ENCODE measurements around the gene FLNC.

The FLNC gene

DNA sequence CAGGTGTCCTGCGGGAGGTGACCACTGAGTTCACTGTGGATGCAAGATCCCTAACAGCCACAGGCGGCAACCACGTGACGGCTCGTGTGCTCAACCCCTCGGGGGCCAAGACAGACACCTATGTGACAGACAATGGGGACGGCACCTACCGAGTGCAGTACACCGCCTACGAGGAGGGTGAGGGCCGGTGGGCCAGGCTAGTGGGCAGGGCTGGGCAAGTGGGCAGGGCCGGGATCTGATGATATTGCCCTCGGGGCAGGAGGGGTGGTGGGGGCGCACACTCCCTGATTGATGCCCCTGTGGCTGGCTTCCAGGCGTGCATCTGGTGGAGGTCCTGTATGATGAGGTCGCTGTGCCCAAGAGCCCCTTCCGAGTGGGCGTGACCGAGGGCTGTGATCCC, 15.8 kb downstream of the FLNC start:
- DNase-seq (ENCODE audit: low read depth, low spot score), result no peak

DNA sequence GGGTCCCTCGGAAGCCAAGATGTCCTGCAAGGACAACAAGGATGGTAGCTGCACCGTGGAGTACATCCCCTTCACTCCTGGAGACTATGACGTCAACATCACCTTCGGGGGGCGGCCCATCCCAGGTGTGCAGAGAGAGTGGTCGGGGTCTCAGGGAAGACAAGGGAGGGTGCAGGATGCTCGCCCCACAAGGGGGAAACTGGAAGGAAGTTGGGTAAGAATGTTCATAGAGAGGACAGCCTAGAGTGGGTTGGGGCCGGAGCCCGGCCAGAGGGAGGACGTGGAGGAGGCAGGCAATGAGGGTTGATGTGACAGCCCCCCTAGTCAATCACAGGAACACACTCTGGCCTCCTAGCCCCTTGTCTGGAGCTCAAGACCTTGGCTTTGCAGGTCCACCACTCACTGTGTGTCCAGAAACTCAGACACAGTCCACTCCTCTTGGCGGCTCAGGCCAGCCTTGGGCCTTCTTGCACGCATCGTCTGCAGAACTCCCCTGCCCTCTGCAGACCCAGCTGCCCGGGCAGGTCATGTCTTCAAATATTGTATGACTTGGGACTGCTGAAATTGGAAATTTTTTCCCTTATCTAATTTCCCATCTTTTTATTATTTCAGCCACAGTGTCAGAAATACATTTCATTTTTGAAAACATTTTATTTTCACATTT, 16.7 kb downstream of the FLNC start:
- DNase-seq (ENCODE audit: low read depth, low spot score), result no peak

DNA sequence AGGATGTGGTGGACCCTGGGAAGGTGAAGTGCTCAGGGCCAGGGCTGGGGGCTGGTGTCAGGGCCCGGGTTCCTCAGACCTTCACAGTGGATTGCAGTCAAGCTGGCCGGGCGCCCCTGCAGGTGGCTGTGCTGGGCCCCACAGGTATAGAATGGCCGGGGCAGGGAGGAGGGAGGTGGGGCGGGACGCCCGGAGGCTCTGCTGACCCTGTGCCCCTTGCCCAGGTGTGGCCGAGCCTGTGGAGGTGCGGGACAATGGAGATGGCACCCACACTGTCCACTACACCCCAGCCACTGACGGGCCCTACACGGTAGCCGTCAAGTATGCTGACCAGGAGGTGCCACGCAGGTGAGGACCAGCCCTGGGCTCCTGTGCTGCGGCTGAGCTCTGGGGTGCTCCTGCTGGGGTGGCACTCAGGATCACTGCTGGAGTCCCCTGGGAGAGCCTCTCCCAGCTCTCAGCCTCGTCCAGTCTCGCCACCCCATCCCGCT, 17.6 kb downstream of the FLNC start:
- no peak for DNase-seq (ENCODE audit: low read depth, low spot score)

DNA sequence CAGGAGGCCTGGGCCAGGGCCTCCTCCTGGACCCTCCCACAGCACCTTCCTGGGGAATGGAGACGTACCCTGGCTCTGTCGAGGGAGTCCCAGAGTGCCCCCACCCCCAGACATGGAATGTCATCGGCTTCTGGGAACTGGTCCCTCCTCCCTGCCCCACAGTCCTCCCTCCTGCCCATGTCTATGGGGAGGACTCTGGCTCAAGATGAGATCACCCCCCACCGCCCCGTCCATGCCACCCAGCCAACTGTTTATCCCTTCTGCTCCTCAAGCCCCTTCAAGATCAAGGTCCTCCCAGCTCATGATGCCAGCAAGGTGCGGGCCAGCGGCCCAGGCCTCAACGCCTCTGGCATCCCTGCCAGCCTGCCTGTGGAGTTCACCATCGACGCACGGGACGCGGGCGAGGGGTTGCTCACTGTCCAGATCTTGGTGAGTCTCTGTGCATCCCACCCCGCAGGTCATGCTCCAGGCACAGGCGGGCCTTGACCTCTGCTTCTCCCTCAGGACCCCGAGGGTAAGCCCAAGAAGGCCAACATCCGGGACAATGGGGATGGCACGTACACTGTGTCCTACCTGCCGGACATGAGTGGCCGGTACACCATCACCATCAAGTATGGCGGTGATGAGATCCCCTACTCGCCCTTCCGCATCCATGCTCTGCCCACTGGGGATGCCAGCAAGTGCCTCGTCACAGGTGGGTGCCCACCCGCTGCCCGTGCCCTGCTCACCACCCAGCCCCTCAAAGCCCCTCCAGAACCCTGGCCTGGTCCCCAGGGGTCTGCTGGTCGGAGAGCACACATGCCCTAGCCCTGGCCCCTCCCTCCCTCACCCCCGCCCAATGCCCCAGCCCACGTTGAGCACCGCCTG, 18.3 kb downstream of the FLNC start:
- no peak for DNase-seq (ENCODE audit: low read depth, low spot score)

DNA sequence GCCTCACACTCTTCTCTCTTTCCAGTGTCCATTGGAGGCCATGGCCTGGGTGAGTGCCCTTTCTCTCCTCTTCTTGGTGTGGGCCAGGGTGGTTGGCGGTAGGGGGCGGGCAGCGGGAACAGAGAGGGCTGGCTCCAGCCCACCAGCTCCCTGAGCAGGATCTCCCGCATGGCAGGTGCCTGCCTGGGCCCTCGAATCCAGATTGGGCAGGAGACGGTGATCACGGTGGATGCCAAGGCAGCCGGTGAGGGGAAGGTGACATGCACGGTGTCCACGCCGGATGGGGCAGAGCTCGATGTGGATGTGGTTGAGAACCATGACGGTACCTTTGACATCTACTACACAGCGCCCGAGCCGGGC, 18.9 kb downstream of the FLNC start:
- DNase-seq (ENCODE audit: low read depth, low spot score), result no peak

DNA sequence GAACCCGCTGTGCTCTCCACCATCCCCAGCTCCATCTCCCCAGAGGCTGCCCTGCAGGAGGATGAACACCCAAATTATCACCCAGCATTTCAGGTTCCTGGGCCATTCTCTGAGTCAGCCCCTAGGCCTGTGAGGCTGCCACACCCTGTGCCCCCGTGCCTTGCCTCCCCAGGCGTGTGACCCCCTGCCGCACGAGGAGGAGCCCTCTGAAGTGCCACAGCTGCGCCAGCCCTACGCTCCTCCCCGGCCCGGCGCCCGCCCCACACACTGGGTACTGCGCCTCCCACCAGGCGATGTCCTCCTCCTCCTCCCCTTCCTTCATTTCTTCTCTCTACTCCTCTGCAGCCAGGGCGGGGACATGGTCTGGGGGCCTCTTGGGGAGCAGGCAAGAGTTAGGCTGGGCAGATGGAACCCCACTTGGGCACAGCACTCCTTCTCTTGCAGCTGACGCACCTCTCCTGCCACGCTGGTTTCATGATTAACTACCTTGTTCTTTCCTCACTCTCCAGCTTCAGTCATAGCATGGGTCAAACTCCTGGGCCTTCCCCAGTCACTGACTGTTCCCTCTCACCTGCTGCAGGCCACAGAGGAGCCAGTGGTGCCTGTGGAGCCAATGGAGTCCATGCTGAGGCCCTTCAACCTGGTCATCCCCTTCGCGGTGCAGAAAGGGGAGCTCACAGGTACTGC, 19.7 kb downstream of the FLNC start:
- DNase-seq (ENCODE audit: low read depth, low spot score), result no peak

DNA sequence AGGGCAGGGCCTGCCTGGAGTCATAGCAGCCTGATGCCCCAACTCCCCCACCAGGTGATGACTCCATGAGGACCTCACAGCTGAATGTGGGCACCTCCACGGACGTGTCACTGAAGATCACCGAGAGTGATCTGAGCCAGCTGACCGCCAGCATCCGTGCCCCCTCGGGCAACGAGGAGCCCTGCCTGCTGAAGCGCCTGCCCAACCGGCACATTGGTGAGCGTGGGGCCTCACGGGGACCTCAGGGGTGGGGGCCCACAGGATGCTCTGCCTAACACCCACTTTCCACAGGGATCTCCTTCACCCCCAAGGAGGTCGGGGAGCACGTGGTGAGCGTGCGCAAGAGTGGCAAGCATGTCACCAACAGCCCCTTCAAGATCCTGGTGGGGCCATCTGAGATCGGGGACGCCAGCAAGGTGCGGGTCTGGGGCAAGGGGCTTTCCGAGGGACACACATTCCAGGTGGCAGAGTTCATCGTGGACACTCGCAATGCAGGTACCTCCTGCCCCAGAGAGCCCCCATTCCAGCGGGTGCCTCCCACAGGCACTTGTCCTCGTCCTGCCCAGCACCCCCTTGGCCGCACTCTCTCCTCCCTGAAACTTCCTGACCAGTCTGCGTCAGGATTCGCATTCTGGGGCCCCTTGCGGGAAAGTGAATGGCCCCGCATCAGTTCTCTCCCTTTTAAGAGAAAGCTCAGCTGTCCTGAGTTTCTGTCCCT, 22.5 kb downstream of the FLNC start:
- DNase-seq (ENCODE audit: low read depth, low spot score), result no peak

DNA sequence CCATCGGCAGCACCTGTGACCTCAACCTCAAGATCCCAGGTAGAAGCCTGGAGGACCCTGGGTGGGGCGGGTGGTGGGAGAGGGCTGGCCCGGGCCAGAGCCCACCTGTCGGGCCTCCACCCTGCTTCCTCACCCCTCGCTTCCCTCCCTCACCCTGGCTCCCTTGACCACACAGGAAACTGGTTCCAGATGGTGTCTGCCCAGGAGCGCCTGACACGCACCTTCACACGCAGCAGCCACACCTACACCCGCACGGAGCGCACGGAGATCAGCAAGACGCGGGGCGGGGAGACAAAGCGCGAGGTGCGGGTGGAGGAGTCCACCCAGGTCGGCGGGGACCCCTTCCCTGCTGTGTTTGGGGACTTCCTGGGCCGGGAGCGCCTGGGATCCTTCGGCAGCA, 23.6 kb downstream of the FLNC start:
- DNase-seq (ENCODE audit: low read depth, low spot score), result no peak

DNA sequence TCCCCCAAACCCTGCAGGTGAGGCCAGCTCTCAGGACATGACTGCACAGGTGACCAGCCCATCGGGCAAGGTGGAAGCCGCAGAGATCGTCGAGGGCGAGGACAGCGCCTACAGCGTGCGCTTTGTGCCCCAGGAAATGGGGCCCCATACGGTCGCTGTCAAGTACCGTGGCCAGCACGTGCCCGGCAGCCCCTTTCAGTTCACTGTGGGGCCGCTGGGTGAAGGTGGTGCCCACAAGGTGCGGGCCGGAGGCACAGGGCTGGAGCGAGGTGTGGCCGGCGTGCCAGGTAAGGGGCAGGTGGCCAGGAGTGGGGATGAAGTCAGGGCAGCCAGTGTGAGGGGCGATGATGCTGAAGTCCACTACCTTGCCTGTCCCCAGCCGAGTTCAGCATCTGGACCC, 24.2 kb downstream of the FLNC start:
- DNase-seq (ENCODE audit: low read depth, low spot score), result no peak

DNA sequence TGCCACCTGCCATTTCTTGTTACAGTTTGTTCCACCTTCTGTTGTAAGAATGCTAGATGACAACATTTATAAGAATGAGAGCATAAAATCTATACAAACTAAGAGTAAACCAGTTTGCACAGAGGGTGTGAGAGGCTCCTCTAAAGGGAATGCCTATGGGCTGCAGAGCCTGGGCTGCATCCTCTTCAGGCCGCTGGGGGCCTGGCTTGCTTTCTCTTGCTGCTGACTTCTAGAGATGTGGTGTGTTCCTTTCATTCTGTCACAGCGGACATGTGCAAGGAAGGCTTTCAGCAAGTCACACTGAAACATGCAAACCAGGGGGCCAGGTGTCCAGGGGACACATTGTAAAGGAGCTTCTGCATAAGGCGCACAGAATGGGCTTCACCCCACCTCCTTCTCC, 25.4 kb downstream of the FLNC start:
- no peak for DNase-seq (ENCODE audit: low read depth, low spot score)

DNA sequence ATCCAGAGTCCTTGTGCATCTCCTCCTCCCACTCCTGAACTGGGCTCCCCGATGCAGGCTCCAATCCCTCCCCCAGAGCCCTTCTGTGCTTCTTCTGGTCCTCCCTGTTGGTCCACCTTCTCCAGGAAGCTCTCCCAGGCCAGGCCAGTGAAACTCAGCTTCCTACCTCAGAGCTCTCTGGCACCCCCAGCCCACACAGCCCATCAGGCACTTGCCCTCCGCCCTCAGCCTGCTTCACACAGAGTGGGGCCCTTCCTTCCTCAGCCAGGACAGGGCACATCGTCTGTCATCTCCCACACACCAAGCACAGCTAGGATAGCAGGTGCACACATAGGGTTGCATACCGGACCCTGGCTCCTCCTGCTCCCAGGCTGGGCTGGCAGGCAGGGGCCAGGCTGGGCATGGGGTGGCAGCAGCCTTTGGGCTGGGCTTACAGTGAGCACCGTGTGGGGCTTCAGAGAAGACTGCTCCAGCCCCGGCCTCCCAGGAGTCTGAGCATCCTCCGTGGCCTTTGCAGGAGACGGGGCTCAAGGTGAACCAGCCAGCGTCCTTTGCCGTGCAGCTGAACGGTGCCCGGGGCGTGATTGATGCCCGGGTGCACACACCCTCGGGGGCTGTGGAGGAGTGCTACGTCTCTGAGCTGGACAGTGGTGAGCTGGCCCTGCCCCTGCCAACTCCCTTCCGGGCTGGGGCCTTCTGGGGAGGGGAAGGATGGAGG, 26.0 kb downstream of the FLNC start:
- no peak for DNase-seq (ENCODE audit: low read depth, low spot score)

DNA sequence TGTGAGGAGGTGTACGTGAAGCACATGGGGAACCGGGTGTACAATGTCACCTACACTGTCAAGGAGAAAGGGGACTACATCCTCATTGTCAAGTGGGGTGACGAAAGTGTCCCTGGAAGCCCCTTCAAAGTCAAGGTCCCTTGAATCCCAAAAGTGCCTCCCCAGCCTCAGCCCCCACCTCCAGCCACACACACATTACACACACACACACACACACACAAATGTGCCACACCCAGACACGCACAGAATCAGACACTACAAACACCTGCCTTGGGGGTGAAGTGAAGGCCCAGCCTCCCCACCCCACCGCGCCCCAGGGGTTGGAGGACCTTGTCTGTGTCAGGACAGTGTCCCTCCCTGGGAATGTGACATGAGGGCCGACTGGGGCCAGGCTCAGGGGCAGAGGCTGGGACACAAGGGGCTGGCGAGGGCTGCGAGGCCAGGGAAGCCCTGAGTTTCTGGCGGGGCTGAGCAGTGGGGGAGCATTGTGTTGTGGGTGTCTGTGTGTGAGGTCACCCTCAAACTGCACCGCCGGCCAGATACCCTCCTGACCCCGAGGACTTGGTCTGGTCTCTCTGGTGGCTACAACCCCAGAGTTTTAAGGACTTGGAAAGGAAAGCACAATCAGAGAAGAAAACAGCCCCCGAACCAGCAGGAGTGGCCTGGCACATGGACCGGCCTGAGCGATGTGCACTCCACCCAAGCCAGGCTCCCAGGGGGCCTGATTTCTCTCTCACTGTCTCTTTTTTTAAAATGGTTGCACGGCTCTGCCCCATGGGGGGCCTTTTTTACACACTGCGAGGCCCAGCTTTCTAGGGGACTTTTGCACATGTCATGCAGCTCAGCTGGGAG, 28.4 kb downstream of the FLNC start:
- DNase-seq (ENCODE audit: low read depth, low spot score), result no peak

DNA sequence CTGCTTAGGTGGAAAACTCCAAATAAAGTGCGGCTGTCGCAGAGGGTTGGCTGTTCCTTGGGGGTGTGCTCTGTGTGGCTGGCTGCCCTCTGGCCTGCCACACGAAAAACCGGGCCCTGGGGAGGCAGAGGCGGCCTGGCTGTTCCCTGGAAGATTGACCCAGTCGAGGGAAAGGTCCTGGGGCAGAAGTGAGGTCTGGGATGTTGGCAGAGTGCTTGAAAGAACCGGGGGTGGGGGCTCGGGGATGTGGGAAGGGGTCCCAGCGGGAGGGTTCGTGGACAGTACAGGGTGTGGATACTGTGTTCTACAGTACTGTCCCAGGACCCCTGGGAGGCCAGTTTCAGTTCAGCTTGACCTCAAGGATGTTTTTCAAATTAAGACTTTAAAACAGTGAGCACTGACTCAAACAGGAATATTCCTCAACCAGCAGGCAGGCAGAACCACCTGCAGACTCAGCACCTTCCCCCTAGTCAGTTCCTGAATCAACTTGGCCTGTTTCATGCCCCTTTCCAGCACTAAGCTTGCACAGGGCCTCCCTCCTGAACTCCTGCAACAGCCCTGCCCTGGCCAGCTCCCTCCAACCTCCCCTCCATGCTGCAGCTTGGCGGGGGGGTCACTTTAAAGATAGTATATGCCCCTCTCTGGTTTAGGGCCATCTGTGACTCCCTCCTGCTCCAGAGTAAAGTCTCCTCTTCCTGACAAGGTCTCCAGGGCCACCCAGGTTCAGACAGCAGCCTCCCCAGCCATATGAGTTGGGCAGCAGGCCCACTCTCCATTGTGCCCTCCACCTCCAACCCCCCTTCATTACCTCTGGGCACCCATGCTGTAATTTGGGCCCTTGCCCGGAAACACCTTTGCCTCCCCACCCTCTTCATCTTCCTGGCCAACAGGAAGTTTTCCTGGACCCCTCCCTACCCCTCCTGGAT, 29.3 kb downstream of the FLNC start:
- DNase-seq (ENCODE audit: low read depth, low spot score), result no peak

DNA sequence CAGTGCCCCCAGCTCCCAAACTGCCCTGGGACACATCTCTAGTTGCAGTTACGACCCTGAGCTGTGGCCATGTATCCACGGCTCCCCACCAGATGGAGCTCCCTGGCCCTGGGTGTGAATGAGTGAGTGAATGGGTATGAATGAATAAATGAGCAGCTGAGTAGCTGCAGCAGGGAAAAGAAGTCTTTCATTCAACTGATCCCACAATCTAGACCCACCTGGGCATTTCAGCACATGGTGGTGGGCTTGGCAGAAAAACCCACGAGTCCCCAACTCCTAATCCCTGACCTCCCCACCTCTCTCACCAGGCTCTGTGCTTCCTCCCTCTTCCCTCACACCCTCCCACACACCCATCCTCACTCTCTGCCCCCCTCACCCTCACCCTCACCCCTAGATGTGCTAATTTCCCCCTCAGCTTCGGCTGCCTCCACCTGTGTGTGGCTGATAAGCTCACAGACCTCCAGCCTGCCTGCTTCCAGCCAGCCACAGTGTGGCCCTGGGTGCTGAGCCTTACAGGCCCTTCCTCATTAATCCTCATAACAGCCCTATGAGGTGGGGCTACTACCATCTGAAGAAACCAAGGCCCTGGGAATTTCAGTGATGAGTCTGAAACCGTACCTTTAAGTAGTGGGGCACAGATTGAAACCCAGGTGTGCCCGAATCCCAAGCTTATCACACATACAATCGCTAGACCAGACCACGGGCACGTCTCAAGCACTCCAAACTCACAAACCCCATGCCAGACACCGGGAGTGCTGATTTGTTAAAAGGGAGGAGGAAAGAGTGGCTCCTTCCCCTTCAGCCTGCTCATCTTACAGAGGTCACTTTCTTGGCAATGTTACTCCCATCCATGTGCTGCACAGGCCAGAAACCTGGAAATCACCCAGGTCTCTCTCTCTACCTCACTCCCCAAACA, 30.2 kb downstream of the FLNC start:
- DNase-seq (ENCODE audit: low read depth, low spot score), result no peak

DNA sequence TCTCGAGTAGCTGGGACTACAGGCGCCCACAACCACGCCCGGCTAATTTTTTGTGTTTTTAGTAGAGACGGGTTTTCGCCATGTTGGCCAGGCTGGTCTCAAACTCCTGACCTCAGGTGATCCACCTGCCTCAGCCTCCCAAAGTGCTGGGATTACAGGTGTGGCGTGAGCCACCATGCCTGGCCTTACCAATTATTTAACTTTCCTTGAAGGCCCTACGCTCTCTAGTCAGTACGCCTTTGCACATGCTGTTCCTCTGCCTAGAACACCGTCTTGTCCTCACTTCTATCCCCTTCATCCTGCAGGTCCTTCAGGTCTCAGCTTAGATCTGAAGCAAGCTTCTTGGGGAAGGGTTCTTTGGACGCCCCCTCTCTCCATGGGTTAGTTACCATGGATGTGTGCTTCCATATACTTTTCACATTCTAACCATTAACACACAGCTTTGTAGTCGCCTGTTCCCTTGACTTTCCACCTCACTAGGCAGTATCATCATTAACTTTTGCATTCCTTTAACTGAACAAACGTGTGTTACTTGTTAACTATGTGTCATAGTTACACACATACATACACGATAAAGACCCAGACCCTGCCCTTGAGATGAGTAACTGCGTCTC, 31.9 kb downstream of the FLNC start:
- DNase-seq (ENCODE audit: low read depth, low spot score), result no peak

DNA sequence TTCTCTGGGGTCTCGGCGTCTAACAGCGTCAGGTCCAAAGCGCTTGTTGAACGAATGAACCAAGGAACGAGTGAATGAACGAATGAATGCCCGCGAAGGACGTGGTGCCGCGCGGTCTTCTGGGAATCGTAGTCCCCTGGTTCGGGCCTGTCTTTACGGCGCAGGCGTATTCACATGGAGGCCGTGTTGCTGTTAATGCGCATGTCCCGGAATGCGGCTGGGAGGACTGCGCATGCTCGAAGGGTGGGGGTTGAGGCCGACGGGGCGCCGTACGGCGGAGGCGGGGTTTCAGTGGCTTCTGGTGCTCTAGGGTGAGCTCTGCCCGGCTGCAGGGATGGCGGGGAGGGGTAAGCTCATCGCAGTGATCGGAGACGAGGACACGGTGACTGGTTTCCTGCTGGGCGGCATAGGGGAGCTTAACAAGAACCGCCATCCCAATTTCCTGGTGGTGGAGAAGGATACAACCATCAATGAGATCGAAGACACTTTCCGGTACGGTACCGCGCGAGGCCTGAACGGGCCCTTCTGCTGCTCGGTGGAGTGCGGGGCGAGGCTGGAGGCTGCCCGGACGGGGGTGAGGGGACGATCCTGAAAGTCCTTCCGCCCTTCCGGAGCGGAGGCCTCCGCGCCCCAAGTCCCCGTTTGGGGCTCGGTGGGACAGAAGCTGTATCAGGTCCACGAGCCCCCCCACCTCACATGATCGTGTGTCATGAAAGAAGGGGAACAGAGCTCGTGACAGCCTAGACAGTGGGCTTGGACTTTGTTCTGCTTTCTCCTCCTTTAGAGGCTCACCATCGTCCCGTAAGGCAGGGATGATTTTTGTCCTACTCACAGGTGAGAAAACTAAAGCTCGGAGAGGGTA, 32.6 kb downstream of the FLNC start, which contains the start of gene ATP6V1F:
ATP6V1F (plus strand) TSS at position 286 of the 862 bp plus-strand sequence; CDS start at position 335, 49 bp downstream.
- DNase-seq (ENCODE audit: low read depth, low spot score), result peak; percentile 97
